ENCODE data around the gene MOB3B.

MOB3B gene

DNA sequence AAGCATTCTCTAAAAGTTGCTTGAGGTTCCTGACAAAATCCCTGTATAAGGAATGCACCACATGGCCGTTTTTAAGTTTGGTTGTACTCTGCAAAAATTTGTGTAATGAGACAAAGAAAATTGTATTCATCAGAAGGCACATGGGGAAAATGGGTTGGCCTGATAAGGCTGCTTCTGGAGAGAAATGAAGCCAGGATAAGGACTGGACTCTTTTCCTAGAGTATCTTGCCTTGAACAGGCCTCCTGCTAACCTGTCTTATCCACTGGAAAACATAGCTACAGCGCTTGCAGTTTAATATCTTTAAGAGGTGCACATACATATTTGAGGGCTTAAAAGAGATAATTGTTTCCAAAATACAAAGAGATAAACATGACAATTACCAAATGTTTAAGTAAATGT, 46.9 kb downstream of the MOB3B start:
- in situ Hi-C loops (cut with HindIII; ENCODE audit: low sequenced_read_pairs), result no loop called here
- no peak overlapping the region for H3K4me3 ChIP-seq (ENCODE audit: low read depth, low read length)
- TF ChIP-seq, protein P1, sequence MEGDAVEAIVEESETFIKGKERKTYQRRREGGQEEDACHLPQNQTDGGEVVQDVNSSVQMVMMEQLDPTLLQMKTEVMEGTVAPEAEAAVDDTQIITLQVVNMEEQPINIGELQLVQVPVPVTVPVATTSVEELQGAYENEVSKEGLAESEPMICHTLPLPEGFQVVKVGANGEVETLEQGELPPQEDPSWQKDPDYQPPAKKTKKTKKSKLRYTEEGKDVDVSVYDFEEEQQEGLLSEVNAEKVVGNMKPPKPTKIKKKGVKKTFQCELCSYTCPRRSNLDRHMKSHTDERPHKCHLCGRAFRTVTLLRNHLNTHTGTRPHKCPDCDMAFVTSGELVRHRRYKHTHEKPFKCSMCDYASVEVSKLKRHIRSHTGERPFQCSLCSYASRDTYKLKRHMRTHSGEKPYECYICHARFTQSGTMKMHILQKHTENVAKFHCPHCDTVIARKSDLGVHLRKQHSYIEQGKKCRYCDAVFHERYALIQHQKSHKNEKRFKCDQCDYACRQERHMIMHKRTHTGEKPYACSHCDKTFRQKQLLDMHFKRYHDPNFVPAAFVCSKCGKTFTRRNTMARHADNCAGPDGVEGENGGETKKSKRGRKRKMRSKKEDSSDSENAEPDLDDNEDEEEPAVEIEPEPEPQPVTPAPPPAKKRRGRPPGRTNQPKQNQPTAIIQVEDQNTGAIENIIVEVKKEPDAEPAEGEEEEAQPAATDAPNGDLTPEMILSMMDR (IDR thresholded peaks at IDR 0.05; ENCODE audit: low read depth, low read length, missing control alignments), result no peak
- DNase-seq (ENCODE audit: low read depth), result no peak

DNA sequence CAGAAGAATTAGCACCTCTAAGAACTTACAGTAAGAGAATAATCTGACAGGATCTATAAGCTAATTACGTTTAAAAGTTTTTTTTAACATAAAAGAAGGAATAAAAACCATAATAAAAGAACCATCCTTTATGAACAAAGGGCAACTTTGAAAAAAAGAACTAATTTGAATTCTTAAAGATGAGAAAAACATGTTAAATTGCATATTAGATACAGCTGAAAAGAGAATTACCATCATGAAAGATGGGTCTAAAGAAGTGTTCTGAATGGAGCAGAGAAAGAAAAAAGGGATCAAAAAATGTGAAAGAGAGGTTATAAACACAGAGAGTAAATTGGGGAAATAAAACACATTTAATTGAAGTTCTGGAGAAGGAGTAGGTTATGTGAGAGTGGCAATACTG, 51.3 kb downstream of the MOB3B start:
- TF ChIP-seq, protein P1 (IDR thresholded peaks at IDR 0.05; ENCODE audit: low read depth, low read length, missing control alignments), result no peak
- no peak for DNase-seq (ENCODE audit: low read depth)
- in situ Hi-C loops (cut with HindIII; ENCODE audit: low sequenced_read_pairs), result no loop called here
- no peak overlapping the region for H3K4me3 ChIP-seq (ENCODE audit: low read depth, low read length)

DNA sequence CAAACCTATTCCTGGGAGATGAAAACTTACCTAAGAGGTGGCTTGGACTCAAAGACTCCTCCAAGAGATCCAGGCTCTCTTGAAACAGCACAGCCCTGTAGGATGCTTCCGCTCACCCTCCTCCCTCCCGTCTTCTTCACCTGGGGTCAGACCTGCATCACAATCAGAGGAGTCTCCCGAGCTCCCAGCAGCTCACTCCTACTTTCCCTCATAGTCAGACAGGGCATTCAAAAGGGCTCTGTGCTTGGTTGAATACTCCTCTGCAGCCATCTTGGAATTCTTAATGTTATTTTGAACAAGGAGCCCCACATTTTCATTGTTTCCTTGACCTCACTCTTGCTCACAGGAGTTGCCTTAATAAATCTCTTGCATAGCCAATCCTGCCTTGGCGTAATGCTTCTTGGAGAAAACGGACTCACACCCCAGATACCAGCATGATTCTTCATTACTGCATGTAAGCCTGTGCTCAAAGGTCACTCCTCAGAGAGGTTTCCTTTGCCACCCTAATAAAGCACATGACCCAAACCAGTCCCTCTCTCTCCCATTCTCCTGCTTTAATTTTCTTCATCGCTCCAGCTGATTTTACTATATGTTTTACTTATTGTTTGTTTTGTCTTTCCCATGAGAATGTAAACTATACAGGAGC, 52.6 kb downstream of the MOB3B start:
- TF ChIP-seq, protein P1 (IDR thresholded peaks at IDR 0.05; ENCODE audit: low read depth, low read length, missing control alignments), result no peak
- H3K4me3 ChIP-seq (ENCODE audit: low read depth, low read length), result no peak overlapping the region
- in situ Hi-C loops (cut with HindIII; ENCODE audit: low sequenced_read_pairs), result no loop called here
- no peak for DNase-seq (ENCODE audit: low read depth)

DNA sequence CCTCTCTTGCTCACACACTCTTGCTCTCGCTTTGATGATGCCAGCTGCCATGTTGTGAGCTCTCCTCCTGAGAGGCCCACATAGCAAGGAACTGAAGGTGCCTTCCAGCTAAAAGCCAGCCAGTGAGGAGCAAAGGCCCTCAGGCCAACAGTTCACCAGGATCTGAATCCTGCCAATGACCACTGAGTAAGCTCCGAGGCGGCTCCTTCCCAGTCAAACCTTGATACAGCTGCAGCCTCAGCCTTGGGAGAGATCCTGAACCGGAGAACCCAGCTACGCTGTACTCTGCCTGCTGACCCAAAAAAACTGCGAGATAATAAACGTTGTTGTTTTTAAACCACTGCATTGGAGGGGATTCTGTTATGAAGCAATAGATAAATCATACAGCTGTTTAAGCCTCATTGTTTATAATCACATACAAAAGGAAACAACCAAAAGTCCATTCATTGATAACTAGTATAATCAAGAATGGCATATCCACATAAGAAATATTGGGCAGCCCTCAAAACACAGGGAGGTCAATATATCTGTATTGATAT, 54.5 kb downstream of the MOB3B start:
- TF ChIP-seq, protein P1 (IDR thresholded peaks at IDR 0.05; ENCODE audit: low read depth, low read length, missing control alignments), result no peak
- in situ Hi-C loops (cut with HindIII; ENCODE audit: low sequenced_read_pairs), result no loop called here
- no peak for DNase-seq (ENCODE audit: low read depth)
- H3K4me3 ChIP-seq (ENCODE audit: low read depth, low read length), result no peak overlapping the region

DNA sequence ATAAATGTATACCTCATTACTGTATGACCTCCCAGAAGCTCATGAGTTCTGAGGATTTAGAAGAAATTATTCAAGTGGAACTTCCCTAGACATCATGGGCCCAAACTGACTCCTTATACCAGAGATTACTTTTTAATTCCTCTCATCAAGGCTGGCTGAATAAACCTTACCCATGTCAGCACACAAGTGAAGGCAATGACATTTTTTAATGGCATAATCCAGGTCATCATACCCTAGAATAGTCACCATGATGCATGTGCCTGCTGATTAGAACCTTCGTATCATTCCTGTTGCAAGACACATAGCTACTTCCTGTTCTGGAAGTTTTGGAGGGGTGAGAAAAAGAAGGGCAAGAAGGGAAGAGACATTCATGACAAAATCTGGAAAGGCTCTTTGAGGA, 55.3 kb downstream of the MOB3B start:
- H3K4me3 ChIP-seq (ENCODE audit: low read depth, low read length), result no peak overlapping the region
- DNase-seq (ENCODE audit: low read depth), result no peak
- in situ Hi-C loops (cut with HindIII; ENCODE audit: low sequenced_read_pairs), result no loop called here
- TF ChIP-seq, protein P1 (IDR thresholded peaks at IDR 0.05; ENCODE audit: low read depth, low read length, missing control alignments), result no peak

DNA sequence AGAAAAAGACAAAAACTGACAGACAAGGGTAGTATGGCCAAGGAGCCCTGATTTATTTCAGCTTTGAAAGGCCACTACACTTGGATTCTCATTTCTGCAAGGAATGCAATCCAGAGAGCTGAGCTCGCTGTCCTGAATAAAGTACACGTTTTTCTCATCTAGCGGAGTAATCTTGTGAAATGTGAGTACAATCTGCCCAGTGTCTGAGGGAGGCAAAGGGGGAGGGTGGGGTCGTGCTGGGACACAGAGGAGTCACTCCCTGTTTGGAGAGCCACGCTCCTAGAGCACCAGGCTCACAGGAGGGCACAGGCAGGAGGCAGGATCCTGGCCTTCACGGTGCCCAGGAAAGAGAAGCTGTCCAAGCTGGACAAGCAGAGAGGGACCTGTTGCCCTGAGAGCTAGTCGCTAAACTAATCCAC, 56.5 kb downstream of the MOB3B start:
- DNase-seq (ENCODE audit: low read depth), result no peak
- in situ Hi-C loops (cut with HindIII; ENCODE audit: low sequenced_read_pairs), result no loop called here
- TF ChIP-seq, protein P1 (IDR thresholded peaks at IDR 0.05; ENCODE audit: low read depth, low read length, missing control alignments), result no peak
- no peak overlapping the region for H3K4me3 ChIP-seq (ENCODE audit: low read depth, low read length)

Data from astrocyte of the cerebellum (primary cell).